ENCODE measurements around the gene RHBDF2.

- TF ChIP-seq POLR2A (IDR thresholded peaks at IDR 0.05; ENCODE audit: low read length), result no peak
- no peak for TF ChIP-seq GATA1 (IDR thresholded peaks at IDR 0.05; ENCODE audit: low read depth, low read length)
Observed at GRCh38 chr17:76527430-76528111, 26.3 kb upstream of the RHBDF2 start.

All from erythroblast (primary cell).